SJSA1 (cell line): ENCODE results near the gene INF2. TPM values are rescaled to one million over a fixed set of nuclear protein-coding genes. Genes with fewer than 3 reads are reported as not detected.
"Not testable (repeated sequence)": the region's sequence is repeated elsewhere in the genome, so short reads cannot be mapped to it uniquely, and the experiment has no call there.

ENCODE experiments used
- DNase-seq, 2 experiments: peaks; one replicate each; pipeline ENCODE4 v3.0.0-alpha.2; 2015 to 2020; ENCODE audit warnings: low spot score in 2 of 2, low read depth in 1 of 2
- H3K27ac ChIP-seq: fragments of 250-450 bp; sonication (Bioruptor Pico); 2 replicates; pipeline ENCODE4 v1.5.1; 2020; ENCODE audit warnings: mild to moderate bottlenecking, moderate library complexity
- H3K27me3 ChIP-seq: fragments of 250-450 bp; sonication (Bioruptor Pico); replicated peaks from 2 replicates; pipeline ENCODE4 v1.5.1; 2020; ENCODE audit warnings: mild to moderate bottlenecking, moderate library complexity
- H3K36me3 ChIP-seq: fragments of 250-450 bp; sonication (Bioruptor Pico); 2 replicates; pipeline ENCODE4 v1.5.1; 2020; ENCODE audit warnings: mild to moderate bottlenecking
- H3K4me1 ChIP-seq: fragments of 250-450 bp; sonication (Bioruptor Pico); replicated peaks from 2 replicates; pipeline ENCODE4 v1.6.1; 2021; ENCODE audit warnings: mild to moderate bottlenecking
- H3K4me3 ChIP-seq: fragments of 250-450 bp; sonication (Bioruptor Pico); 2 replicates; pipeline ENCODE4 v1.5.1; 2020; ENCODE audit warnings: mild to moderate bottlenecking
- H3K9me3 ChIP-seq: fragments of 250-450 bp; sonication (Bioruptor Pico); replicated peaks from 2 replicates; pipeline ENCODE4 v1.5.1; 2020; ENCODE audit warnings: mild to moderate bottlenecking
- total RNA-seq: library from RNA; depleted of rRNA; stranded (reverse); fragments of >200 nt; shearing (Covaris generic); gene quantifications from 2 replicates; pipeline ENCODE4 v1.2.3, GENCODE V29; 2014

The INF2 gene
- total RNA-seq, 1 experiment from 2014 or later: 37.3 TPM

DNA sequence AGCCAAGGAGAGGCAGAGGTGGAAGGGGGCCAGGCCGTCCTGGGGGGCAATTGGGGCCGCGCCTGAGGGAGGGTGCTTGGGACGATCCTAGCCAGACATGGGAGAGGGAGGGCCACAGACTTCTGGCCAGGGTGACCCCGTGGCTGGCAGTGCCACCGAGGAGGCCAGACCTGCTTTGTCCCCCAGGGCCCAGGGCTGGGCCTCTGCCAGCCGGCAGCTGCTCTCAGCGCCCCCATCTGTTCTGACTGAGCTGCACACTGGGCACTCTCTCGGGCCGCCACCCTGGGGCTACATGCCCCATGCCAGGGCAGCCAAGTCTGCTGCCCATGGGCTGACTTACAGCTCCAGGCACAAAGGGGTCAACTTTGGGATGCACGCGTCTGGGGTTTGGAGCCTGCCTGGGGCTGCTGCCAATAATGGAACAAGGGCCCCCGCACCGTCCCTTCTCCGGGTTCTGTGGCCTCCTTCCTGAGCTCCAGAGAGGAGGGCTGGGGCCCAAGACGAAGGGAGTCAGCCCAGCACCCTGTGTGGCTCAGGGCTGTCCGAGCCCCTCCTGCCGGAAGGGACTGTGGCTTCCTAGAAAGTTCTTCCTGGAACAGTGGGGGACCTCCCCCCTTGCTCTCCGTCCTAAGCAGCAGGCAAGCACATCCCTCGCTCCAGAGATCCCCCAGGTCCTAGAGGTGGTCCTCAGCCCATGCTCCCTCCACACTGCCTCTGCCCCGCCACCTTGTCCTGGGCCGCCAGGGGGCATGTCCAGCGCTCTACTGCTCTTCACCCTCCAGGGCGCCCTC lies 35.8 kb downstream of the INF2 start:
- no peak for DNase-seq
- Histone ChIP-seq H3K9me3 (no peaks in the 10 kb centered on the region), H3K27ac (no peak overlapping the region), H3K36me3 (peaks cover 6% of the 10 kb centered on the region), H3K4me1 (peaks cover 17% of the 10 kb centered on the region), H3K27me3 (peaks cover 5% of the 10 kb centered on the region; the same call in 1 of the 2 replicates), H3K4me3 (no peak overlapping the region)

DNA sequence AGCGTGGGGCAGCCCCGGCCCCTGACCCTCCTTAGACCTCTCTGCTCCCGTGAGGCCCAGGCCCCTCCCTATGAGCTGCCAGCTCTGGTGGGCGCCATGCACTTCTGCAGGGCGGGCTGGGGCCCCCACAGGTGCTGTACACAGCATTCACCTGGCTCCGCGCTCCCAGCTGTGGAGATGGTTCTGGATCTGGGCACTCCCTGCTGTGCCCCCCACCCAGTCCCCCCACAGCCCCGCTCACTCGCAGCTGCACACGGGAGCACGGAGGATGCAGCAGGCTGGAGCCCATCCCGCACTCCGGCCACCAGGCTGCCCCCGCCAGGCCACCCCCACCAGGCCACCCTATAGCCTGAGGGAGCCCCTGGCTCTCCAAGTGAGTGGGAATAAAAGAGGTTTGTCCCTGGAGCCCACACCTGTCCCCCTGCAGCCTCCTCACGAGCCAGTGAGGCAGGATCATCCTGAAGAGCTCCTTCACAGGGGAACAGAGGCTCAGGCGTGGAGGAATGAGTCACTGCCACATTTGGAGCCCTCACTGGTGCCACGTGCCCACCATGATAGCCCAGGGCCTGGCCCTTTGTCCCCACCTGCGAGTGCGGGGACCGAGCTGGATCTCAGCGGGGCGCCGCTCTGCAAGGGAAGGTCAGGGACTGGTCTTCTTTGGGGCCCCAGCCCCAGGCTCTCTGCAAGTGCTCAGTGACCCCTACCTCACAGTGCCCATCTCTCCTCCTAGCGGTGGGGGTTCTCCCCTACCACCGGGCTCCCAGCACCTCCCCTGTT lies 36.5 kb downstream of the INF2 start:
- Histone ChIP-seq H3K9me3 (no peaks in the 10 kb centered on the region), H3K4me3 (no peak overlapping the region), H3K4me1 (peaks cover 17% of the 10 kb centered on the region), H3K36me3 (peaks cover 6% of the 10 kb centered on the region), H3K27me3 (peaks cover 5% of the 10 kb centered on the region; the same call in 1 of the 2 replicates), H3K27ac (no peak overlapping the region)
- DNase-seq: no peak

DNA sequence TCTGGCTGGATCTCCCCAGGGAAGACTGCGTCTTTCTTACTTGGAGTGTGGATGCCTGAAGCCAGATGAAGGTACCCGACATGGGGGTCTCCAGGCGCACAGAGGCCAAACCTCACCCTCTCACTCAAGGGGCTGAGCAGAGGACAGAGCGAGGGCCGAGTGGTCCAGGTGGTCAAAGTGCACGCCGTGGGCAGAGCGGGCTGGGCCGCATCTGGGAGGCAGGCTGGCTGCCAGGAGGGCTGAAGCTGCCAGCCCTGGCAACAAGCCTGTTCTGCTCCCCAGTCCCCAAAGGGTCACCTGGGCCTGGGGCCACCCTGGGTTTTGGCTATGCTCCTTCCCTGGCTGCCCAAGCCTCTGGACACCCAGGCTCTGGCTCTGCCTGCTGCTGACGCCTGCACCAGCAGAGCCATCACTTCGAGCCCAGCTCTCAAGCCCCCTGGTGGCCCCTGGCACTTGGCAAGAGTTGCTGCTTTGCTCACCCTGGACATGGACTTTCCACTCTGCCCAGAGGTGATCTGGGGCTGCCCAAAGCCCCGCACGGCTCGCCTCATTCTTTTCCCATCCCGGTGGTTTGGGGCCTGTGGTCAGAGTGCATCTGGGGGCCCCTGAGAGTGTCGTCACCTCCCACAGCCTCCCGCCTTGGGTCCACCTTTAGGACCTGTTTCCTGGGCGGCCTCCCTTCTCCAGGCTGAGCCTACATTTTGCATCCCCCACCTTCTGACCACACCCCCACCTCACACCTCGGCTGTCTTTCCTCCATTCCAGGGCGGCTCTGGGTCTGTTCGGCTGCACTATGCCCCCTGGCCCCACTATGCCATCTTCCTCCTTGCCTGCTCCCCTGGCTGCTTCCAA lies 37.4 kb downstream of the INF2 start:
- Histone ChIP-seq H3K9me3 (no peaks in the 10 kb centered on the region), H3K36me3 (peaks cover 1% of the 10 kb centered on the region), H3K4me3 (no peak overlapping the region), H3K4me1 (peaks cover 17% of the 10 kb centered on the region), H3K27ac (no peak overlapping the region), H3K27me3 (peaks cover 5% of the 10 kb centered on the region; the same call in 1 of the 2 replicates)
- no peak for DNase-seq

- Histone ChIP-seq H3K4me3 (no peak overlapping the region), H3K4me1 (peaks cover 13% of the 10 kb centered on the region), H3K9me3 (no peaks in the 10 kb centered on the region), H3K36me3 (no peaks in the 10 kb centered on the region), H3K27me3 (peaks cover 5% of the 10 kb centered on the region; the same call in 1 of the 2 replicates), H3K27ac (no peak overlapping the region)
- DNase-seq: no peak
Measured at GRCh38 chr14:104728631-104729030, 39.2 kb downstream of the INF2 start.

- H3K4me3 ChIP-seq, H3K27ac ChIP-seq, H3K9me3 ChIP-seq, H3K36me3 ChIP-seq, H3K27me3 ChIP-seq, DNase-seq: not testable (repeated sequence)
- peaks cover 10% of the 10 kb centered on the region for H3K4me1 ChIP-seq
Measured at GRCh38 chr14:104729176-104729834, 39.9 kb downstream of the INF2 start.

DNA sequence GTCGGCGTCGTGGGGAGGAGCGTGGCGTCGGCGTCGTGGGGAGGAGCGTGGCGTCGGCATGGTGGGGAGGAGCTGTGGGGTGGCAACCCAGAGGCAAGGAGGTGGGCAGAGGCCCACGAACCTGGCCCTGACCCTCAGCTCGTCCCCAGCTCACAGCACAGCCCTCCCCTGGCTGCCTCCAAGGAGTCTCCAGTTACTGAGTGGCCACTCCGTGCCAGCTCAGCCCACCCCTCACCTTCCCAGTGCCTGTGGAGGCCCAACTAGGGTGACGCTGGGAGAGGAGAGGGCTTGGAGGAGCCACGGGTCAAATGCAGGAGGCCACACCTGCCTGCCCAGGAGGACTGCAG lies 40.4 kb downstream of the INF2 start:
- Histone ChIP-seq H3K9me3 (no peaks in the 10 kb centered on the region), H3K36me3 (no peaks in the 10 kb centered on the region), H3K4me1 (peaks cover 6% of the 10 kb centered on the region), H3K27ac (no peak overlapping the region), H3K4me3 (no peak overlapping the region), H3K27me3 (peaks cover 1% of the 10 kb centered on the region; the same call in 1 of the 2 replicates)
- DNase-seq: no peak

DNA sequence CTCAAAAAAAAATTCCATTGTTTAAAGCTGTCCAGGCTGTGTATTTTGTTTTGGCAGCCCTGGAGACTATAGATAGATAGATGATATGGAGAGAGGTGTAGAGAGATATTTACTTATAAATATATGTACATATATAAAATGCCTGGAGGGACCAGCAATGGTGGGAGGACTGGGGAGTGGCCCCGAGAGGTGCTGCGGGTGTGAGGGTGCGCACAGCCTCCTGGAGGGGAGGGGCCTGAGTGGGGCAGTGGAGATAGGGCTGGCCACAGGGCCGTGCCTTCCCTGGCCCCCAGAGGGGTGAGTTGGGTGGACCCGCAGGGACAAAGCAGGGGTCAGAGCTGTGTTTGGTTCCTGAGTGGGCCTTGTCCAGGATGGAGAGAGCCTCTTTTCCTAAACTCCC lies 41.1 kb downstream of the INF2 start:
- DNase-seq: no peak

GRCh38 chr14:104731320-104732294 lies 42.2 kb downstream of the INF2 start:
- Histone ChIP-seq H3K9me3 (no peaks in the 10 kb centered on the region), H3K27me3 (no peaks in the 10 kb centered on the region), H3K27ac (no peak overlapping the region), H3K36me3 (no peaks in the 10 kb centered on the region), H3K4me1 (peaks cover 6% of the 10 kb centered on the region; the same call in 1 of the 2 replicates), H3K4me3 (no peak overlapping the region)
- DNase-seq: no peak

More for the DNA sequence above, 41.1 kb downstream of the INF2 start:
- no peak overlapping the region for H3K4me3 ChIP-seq
- H3K27ac ChIP-seq: no peak overlapping the region
- H3K4me1 ChIP-seq: no peaks in the 10 kb centered on the region
- H3K27me3 ChIP-seq: no peaks in the 10 kb centered on the region; the same call in 1 of the 2 replicates
- no peaks in the 10 kb centered on the region for H3K9me3 ChIP-seq
- H3K36me3 ChIP-seq: no peaks in the 10 kb centered on the region

- Histone ChIP-seq H3K4me1 (peaks cover 6% of the 10 kb centered on the region; the same call in 1 of the 2 replicates), H3K27me3 (no peaks in the 10 kb centered on the region), H3K9me3 (no peaks in the 10 kb centered on the region), H3K27ac (no peak overlapping the region), H3K4me3 (no peak overlapping the region), H3K36me3 (no peaks in the 10 kb centered on the region)
- no peak for DNase-seq
Measured at GRCh38 chr14:104732355-104732804, 43.0 kb downstream of the INF2 start.

- H3K36me3 ChIP-seq: no peaks in the 10 kb centered on the region
- no peaks in the 10 kb centered on the region for H3K9me3 ChIP-seq
- no peaks in the 10 kb centered on the region for H3K27me3 ChIP-seq
- H3K4me3 ChIP-seq: no peak overlapping the region
- peaks cover 6% of the 10 kb centered on the region; the same call in 1 of the 2 replicates for H3K4me1 ChIP-seq
- no peak overlapping the region for H3K27ac ChIP-seq
- DNase-seq: no peak
Measured at GRCh38 chr14:104732931-104733681, 43.7 kb downstream of the INF2 start.

- Histone ChIP-seq H3K27ac (no peak overlapping the region), H3K4me1 (peaks cover 6% of the 10 kb centered on the region; the same call in 1 of the 2 replicates), H3K36me3 (no peaks in the 10 kb centered on the region), H3K9me3 (no peaks in the 10 kb centered on the region), H3K4me3 (no peak overlapping the region), H3K27me3 (no peaks in the 10 kb centered on the region)
- no peak for DNase-seq
Measured at GRCh38 chr14:104734051-104734587, 44.7 kb downstream of the INF2 start.
